DOHH2 (cell line): ENCODE measurements around the gene PPP1R8.

Experiments used
- H3F3A ChIP-seq: fragments of 200-600 bp; sonication (generic), shearing (Covaris generic); 2 replicates; pipeline ENCODE4 v1.6.0; 2016; ENCODE audit warnings: antibody characterized with exemption, mild to moderate bottlenecking; ENCODE audit not compliant: control insufficient read depth, insufficient read depth
- H3K27ac ChIP-seq: fragments of 200-600 bp; sonication (generic); 2 replicates; pipeline ENCODE4 v1.5.1; 2014; ENCODE audit warnings: low read depth, mild to moderate bottlenecking, low read length, moderate library complexity
- H3K27me3 ChIP-seq: fragments of 200-600 bp; sonication (generic); 2 replicates; pipeline ENCODE4 v1.6.1; 2014; ENCODE audit warnings: mild to moderate bottlenecking, low read length, mixed read lengths; ENCODE audit not compliant: control insufficient read depth
- H3K36me3 ChIP-seq: fragments of 200-600 bp; sonication (generic); 2 replicates; pipeline ENCODE4 v1.6.1; 2014; ENCODE audit warnings: mild to moderate bottlenecking, low read length, moderate library complexity, mixed read lengths; ENCODE audit not compliant: control insufficient read depth
- H3K4me1 ChIP-seq: fragments of 200-600 bp; sonication (generic); 2 replicates; pipeline ENCODE4 v1.6.1; 2014; ENCODE audit warnings: mild to moderate bottlenecking, low read length, mixed read lengths; ENCODE audit not compliant: control insufficient read depth
- H3K4me2 ChIP-seq: fragments of 200-600 bp; sonication (generic); 2 replicates; pipeline ENCODE4 v1.6.0; 2014; ENCODE audit warnings: mild to moderate bottlenecking, low read length, moderate library complexity
- H3K4me3 ChIP-seq: fragments of 200-600 bp; sonication (generic); 2 replicates; pipeline ENCODE4 v1.5.1; 2014; ENCODE audit warnings: mild to moderate bottlenecking, low read length, mixed read lengths
- H3K79me2 ChIP-seq: fragments of 200-600 bp; sonication (generic); 2 replicates; pipeline ENCODE4 v1.6.1; 2014; ENCODE audit warnings: mild to moderate bottlenecking, low read length, mixed read lengths; ENCODE audit not compliant: control insufficient read depth
- H3K9me2 ChIP-seq: fragments of 200-600 bp; sonication (generic); replicated peaks from 2 replicates; pipeline ENCODE4 v1.6.1; 2014; ENCODE audit warnings: mild to moderate bottlenecking, low read length, mixed read lengths; ENCODE audit not compliant: control insufficient read depth
- H3K9me3 ChIP-seq: fragments of 200-600 bp; sonication (generic); 2 replicates; pipeline ENCODE4 v1.6.1; 2014; ENCODE audit warnings: antibody characterized with exemption, low read length, mixed read lengths; ENCODE audit not compliant: control insufficient read depth, insufficient read depth
- H4K20me1 ChIP-seq: fragments of 200-600 bp; sonication (generic); 2 replicates; pipeline ENCODE4 v1.6.0; 2014; ENCODE audit warnings: low read depth, mild to moderate bottlenecking, antibody characterized with exemption, low read length, moderate library complexity; ENCODE audit not compliant: control insufficient read depth, insufficient read depth
- EZH2phosphoT487 ChIP-seq: fragments of 200-600 bp; sonication (generic); IDR thresholded peaks from 2 replicates; pipeline ENCODE4 v1.6.1; 2017; ENCODE audit warnings: borderline replicate concordance, mild to moderate bottlenecking, antibody characterized with exemption, low read length, moderate library complexity, mixed read lengths
- TF ChIP-seq, protein P1 (sequence below): fragments of 200-600 bp; sonication (generic); IDR thresholded peaks from one replicate; pipeline ENCODE4 v1.5.1; 2014; ENCODE audit warnings: antibody characterized with exemption, mild to moderate bottlenecking, low read depth, low read length; ENCODE audit not compliant: poor library complexity, severe bottlenecking

Gene PPP1R8

DNA sequence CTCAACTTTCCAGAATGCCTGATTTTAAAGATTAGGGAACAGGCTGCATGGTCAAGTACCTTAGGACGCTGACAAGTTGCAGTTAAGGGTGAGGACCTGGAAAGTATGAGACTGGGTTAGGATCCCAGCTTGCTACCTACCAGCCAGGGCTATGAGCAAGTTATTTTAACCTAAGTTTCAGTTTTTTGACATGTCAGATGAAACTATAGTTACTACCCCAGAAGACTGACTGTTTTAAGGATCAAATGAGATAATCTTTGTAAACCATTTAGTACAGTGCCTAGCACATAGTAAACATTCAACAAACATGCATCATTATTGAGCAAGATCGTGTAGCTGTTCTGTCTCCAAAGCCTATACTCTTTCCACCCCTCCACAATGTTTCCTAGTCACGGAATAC is 56.2 kb downstream of the PPP1R8 start:
- Histone ChIP-seq H3K9me2 (no peaks in the 10 kb centered on the region), H3K79me2 (peaks cover 8% of the 10 kb centered on the region), H3K27ac (peak overlapping the region; percentile 14; the same call in 1 of the 2 replicates), H3K4me2 (peak overlapping the region; percentile 39), H3K4me3 (no peak overlapping the region), H3K36me3 (peaks cover 54% of the 10 kb centered on the region), H3K27me3 (no peaks in the 10 kb centered on the region), H3K9me3 (no peaks in the 10 kb centered on the region), H3K4me1 (peaks cover 75% of the 10 kb centered on the region), H4K20me1 (no peaks in the 10 kb centered on the region; the same call in 1 of the 2 replicates), H3F3A (peaks cover 20% of the 10 kb centered on the region)
- TF ChIP-seq, protein P1, sequence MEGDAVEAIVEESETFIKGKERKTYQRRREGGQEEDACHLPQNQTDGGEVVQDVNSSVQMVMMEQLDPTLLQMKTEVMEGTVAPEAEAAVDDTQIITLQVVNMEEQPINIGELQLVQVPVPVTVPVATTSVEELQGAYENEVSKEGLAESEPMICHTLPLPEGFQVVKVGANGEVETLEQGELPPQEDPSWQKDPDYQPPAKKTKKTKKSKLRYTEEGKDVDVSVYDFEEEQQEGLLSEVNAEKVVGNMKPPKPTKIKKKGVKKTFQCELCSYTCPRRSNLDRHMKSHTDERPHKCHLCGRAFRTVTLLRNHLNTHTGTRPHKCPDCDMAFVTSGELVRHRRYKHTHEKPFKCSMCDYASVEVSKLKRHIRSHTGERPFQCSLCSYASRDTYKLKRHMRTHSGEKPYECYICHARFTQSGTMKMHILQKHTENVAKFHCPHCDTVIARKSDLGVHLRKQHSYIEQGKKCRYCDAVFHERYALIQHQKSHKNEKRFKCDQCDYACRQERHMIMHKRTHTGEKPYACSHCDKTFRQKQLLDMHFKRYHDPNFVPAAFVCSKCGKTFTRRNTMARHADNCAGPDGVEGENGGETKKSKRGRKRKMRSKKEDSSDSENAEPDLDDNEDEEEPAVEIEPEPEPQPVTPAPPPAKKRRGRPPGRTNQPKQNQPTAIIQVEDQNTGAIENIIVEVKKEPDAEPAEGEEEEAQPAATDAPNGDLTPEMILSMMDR, result no peak
- TF ChIP-seq EZH2phosphoT487, result no peak

DNA sequence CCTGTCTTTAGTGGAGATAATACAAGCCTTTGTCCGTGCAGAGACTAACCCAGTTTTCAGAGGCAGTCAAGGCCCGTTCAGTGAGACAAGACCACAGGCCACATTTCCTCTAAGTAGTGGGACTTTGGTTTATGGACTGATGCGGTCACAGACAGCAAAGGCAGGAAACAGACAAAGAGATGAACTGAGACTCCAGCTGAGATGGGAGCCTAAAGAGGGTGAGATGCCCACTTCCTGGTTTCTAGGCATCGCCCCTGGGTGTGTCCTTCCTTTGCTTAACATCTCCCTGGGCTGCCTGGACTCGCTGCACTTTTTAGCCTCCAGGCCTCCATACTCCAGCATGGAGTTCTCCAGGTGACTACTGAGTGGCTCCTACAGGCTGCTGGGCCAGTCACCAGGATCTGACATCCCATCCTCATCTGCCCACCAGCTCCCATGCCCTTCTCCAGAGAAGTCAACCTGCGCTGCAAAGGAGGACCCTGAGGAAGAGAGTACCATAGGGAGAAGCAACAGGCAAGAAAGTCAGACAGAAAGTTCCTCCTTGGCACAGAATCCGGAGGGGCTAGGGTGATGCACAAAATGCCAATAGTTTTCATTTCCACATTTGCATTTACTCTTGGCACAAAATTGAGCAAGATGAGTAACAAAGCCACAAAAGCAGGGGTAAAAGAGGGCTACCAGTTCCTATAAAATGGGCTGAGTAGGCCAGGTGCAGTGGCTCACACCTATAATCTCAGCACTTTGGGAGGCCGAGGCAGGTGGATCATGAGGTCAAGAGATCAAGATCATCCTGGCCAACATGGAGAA is 56.8 kb downstream of the PPP1R8 start:
- H3K27ac ChIP-seq, result peak overlapping the region; percentile 14; the same call in 1 of the 2 replicates
- H3K9me2 ChIP-seq, result no peaks in the 10 kb centered on the region
- no peaks in the 10 kb centered on the region for H3K9me3 ChIP-seq
- H3K79me2 ChIP-seq, result peaks cover 8% of the 10 kb centered on the region
- H3K4me3 ChIP-seq, result no peak overlapping the region
- H3K36me3 ChIP-seq, result peaks cover 61% of the 10 kb centered on the region
- no peaks in the 10 kb centered on the region for H3K27me3 ChIP-seq
- H3K4me1 ChIP-seq, result peaks cover 82% of the 10 kb centered on the region
- peak overlapping the region; percentile 39 for H3K4me2 ChIP-seq
- no peaks in the 10 kb centered on the region; the same call in 1 of the 2 replicates for H4K20me1 ChIP-seq
- H3F3A ChIP-seq, result peaks cover 27% of the 10 kb centered on the region
- TF ChIP-seq, protein P1, result no peak
- TF ChIP-seq EZH2phosphoT487, result no peak

DNA sequence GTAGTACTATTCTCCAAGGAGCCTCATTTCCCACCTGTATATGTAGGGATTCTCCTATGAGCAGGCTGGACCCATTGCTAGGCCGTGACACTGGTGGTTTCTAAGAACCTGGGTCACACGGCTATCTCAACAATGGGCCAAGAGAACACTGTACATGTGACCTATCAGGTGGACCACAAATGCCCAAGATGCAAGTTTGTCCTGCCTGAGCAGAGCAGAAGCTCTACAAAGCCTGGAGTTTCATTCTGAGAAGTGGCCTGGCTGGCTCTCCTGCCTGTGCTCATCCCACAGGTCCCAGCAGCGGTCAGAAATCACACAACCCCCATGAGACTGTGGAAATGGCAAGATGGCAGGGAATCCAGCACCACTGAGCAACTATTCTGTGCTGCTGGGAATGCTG is 58.9 kb downstream of the PPP1R8 start:
- peaks cover 75% of the 10 kb centered on the region for H3K36me3 ChIP-seq

More for the DNA sequence above, 58.9 kb downstream of the PPP1R8 start:
- Histone ChIP-seq H3F3A (peaks cover 38% of the 10 kb centered on the region), H4K20me1 (no peaks in the 10 kb centered on the region), H3K9me2 (no peaks in the 10 kb centered on the region), H3K4me3 (peak overlapping the region; percentile 19), H3K27me3 (no peaks in the 10 kb centered on the region), H3K79me2 (peaks cover 8% of the 10 kb centered on the region), H3K27ac (peak overlapping the region; percentile 93), H3K9me3 (no peaks in the 10 kb centered on the region), H3K4me2 (peak overlapping the region; percentile 73), H3K4me1 (peaks cover 92% of the 10 kb centered on the region)
- no peak for TF ChIP-seq EZH2phosphoT487
- TF ChIP-seq, protein P1, result no peak
